GM18511 (cell line): Measurements from ENCODE around the gene NDUFAF8.

Source experiments
- ATAC-seq: cut with Tn5 transposase; IDR thresholded peaks from one replicate; pipeline ENCODE4 v1.9.1; 2021; ENCODE audit warnings: mild to moderate bottlenecking, moderate library complexity; ENCODE audit not compliant: unreplicated experiment

The NDUFAF8 gene, protein sequence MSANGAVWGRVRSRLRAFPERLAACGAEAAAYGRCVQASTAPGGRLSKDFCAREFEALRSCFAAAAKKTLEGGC

DNA sequence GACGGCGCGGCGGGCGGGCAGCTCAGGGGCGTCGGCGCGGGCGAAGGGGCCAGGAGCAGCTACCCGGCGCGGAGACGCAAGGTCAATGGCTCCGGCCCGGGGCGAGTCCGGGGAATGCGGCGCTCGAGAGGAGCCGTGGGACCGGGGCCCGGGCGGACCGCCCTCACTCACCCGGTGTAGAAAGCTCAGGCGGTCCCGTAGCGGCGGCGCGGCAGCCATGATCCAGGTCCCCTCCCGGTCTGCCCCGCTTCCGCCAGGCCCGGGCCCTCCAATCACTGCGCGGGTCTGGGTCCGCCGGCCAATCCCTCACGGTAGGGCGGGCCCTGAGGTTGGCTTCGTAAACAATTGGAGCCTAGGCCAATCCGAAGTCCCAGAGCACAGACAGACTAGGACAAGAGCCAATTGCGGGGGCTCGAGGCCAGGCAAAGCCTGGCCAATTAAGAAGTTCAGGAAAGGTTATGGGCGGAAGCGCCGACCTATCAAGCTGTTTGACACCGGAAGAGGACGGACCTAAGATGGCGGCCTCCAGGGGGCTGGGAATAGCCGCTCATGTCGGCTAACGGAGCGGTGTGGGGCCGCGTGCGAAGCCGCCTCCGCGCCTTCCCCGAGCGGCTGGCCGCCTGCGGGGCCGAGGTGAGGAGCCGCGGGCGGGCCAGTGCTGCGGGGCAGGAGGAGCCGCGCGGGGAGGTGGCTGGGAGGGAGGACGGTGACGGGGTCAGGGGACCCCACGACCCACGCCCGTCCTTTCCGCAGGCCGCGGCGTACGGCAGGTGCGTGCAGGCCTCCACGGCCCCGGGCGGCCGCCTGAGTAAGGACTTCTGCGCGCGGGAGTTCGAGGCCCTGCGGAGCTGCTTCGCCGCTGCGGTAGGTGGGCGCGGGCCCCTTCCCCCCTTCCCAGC is at the start of gene NDUFAF8, which contains the start of gene TEPSIN:
Gene NDUFAF8 (plus strand): TSS at position 504 of the 899 bp plus-strand sequence. CDS start 46 bp downstream, at position 550.
Gene TEPSIN (minus strand): TSS at position 241 of the 899 bp plus-strand sequence. CDS start 22 bp downstream, at position 219.
- peak; percentile 95 for ATAC-seq

DNA sequence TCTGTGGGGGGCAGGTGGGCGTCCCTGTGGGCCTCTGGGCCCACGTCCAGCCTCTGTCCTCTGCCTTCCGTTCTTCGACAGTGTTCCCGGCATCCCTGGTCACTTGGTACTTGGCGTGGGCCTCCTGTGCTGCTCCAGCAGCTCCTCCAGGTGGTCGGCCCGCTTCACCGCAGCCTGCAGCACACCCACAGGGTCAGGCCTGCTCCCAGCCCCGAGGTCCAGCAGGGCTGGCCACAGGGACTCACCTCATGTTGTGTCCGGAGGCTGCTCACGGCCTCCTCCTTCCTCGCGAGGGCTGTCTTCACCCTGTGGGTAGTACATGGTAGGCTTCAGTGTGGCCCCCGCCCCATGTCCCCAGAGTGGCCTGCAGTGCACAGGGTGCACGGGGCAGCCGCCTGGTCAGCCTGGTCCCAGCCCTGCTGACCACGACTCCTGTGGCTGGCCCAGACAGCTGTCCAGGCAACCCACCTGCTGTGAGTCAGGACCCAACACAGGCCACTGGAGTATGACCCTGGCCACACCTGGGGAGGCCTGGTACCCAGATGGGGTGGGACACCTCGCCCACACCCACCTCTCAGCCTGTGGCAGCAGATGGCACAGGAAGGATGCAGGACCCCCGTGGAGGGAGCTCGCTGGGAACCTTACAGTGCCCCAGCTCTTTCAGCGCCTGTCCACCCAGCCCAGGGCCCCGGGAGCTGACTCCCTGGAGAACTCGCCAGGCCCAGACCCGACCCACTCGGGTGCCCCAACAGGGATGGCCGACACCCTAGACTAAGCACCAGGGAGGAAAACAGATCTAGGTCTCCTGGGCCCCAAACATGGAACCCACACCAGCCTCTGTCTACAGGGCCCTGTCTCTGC is 49.2 kb upstream of the NDUFAF8 start:
- no peak for ATAC-seq

- ATAC-seq: no peak
These were observed 48.5 kb upstream of the NDUFAF8 start for GRCh38 chr17:81190591-81190990.

- ATAC-seq: no peak
These were observed 48.0 kb upstream of the NDUFAF8 start for GRCh38 chr17:81191116-81191515.

DNA sequence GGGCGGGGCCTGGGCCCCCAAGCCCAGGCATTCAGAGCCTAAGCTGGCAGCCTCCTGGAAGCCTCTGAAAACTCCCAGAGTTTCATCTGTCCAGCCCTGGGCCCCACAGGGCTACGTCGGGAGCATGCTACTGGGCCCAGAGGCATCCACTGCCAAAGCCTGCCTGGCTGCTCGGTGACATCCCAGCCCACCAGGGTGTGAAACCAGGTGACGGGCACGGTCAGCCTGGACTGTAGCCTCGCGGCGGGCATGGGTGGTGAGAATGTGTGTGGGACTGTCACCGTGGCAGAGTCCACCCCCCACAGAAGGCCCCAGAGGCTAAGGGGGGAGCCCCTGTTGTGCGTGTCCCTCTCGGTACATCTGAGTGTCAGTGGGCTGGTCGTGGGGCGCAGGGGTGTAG is 47.5 kb upstream of the NDUFAF8 start:
- ATAC-seq: no peak

- ATAC-seq: no peak
These were observed 46.6 kb upstream of the NDUFAF8 start for GRCh38 chr17:81192386-81193050.

GRCh38 chr17:81193051-81193410 is 46.1 kb upstream of the NDUFAF8 start:
- no peak for ATAC-seq

- no peak for ATAC-seq
These were observed 45.5 kb upstream of the NDUFAF8 start for GRCh38 chr17:81193470-81194224.

DNA sequence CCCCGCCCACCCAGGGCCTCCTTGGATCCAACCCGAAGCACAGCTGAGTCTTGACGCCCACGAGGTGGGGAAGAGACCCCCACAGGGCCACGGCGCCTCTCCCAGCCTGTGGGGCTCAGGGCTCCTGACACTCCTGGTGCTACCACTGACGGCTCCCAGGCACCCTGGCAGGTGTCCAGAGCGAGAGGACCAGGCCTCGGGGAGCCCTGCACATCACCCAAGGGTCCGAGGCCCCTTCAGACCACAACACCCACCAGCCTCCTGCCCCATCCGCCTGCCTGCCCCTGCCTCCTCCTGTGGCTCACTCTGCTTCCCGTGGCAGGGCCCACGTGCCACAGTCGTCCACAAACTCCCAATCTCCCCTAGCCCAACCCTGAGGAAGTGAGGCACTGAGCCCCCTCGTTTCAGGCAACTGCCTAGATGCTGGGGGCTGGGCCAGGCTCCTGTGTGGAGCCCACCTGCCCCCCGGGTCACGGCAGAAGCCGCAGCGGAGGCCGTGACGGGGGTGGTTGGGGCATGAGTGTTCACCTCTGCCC is 44.8 kb upstream of the NDUFAF8 start:
- no peak for ATAC-seq

GRCh38 chr17:81194941-81195901 is 43.9 kb upstream of the NDUFAF8 start:
- no peak for ATAC-seq

DNA sequence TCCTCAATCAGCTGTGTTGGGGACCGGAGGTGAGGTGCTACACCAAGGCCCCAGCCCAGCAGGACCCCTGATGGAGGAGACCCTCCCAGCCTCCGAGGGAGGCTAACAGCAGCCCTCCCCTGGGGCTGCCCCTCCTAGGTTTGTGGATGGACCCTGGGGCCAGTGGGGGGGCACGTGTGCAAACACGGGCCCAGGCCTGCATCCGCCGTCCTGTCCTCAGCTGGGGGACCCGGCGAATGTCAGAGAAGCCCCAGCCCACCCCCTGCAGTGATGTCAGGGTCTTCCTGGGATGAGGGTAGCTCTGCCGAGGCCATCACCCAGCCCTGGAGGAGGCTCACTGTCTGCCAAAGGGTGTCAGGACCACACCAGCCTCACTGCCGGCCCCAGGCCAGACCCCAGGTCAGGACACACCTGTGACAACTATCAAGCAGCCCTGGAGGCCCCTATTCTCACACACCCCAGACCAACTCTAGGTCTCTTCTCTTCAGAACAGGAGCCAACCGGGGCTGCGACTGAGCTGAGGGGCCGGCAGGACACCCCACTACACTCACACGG is 43.1 kb upstream of the NDUFAF8 start:
- no peak for ATAC-seq

- ATAC-seq: no peak
These were observed 42.4 kb upstream of the NDUFAF8 start for GRCh38 chr17:81196505-81197408.

DNA sequence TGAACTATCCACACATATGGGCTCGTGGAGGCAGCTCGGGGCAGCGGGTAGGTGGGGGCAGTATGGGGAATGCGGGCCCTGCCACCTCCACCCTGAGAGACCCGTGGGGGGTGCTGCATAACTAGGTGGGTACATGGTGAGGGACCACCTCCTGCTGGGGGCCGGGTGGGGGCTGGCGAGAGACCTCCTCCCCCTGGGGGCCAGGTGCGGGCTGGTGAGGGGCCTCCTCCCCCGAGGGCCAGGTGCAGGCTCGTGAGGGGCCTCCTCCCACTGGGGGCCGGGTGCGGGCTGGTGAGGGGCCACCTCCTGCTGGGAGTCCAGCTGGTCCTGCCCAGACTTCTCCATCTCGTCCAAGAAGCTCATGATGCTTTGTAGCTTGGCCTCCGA is 41.7 kb upstream of the NDUFAF8 start:
- no peak for ATAC-seq

DNA sequence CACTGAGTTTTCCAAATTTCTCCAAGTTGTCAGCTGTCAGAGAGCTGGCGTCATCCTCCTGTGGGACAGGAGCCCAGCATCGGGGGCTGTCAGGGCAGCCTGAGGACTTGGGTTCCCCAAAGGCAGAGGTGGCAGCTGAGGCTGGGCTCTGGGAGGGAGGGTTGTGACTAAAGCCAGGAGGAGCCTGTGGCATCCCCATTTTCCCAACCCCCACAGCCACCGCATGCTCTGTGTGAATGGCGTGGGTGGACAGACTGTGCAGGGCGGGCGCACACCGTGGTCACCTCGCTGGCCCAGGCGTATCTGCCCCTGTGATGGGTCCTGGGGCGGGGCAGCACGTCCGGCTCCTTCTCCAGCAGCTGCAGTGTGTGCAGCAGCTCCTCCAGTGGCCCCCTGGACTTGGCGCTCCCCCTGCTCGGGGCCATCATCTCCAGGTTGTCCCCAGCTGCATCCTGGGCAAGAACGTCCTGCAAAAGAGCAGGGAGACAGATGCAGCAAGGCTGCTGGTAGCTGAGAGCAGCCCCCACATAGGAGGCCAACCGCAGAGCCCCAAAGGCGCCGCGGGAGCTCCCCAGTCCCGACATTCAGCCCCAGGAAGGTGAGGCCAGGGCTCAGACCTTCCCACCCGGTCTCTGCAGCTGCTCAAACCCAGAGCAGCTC is 41.2 kb upstream of the NDUFAF8 start:
- ATAC-seq: no peak

- ATAC-seq: no peak
These were observed 40.2 kb upstream of the NDUFAF8 start for GRCh38 chr17:81198826-81199481.

GRCh38 chr17:81199482-81199830 is 39.7 kb upstream of the NDUFAF8 start:
- no peak for ATAC-seq

- no peak for ATAC-seq
These were observed 38.9 kb upstream of the NDUFAF8 start for GRCh38 chr17:81200201-81200600.
